Embryonic facial prominence (tissue), 1 donor: ENCODE data around the gene P2RY8.
"Not testable (repeated sequence)": the region's sequence is repeated elsewhere in the genome, so short reads cannot be mapped to it uniquely, and the experiment has no call there.

ENCODE experiments used
- DNase-seq: peaks from one replicate; pipeline ENCODE4 v3.0.0-alpha.2; 2016; ENCODE audit errors: extremely low spot score

P2RY8 gene

GRCh38 chrX:1444561-1445500, 92.2 kb downstream of the P2RY8 start:
- DNase-seq = no peak

GRCh38 chrX:1443496-1444075, 93.4 kb downstream of the P2RY8 start:
- no peak for DNase-seq

GRCh38 chrX:1442724-1443367, 94.1 kb downstream of the P2RY8 start:
- DNase-seq = no peak

- DNase-seq = no peak
These were observed 94.8 kb downstream of the P2RY8 start for GRCh38 chrX:1442016-1442665.

- DNase-seq = no peak
These were observed 96.5 kb downstream of the P2RY8 start for GRCh38 chrX:1440506-1440905.

- DNase-seq = no peak
These were observed 101.6 kb downstream of the P2RY8 start for GRCh38 chrX:1435241-1435895.

- DNase-seq = no peak
These were observed 102.1 kb downstream of the P2RY8 start for GRCh38 chrX:1434871-1435240.

GRCh38 chrX:1433646-1434357, 103.2 kb downstream of the P2RY8 start:
- DNase-seq = no peak

- DNase-seq = no peak
These were observed 106.5 kb downstream of the P2RY8 start for GRCh38 chrX:1430451-1430850.

- DNase-seq = no peak
These were observed 109.2 kb downstream of the P2RY8 start for GRCh38 chrX:1427756-1428155.

- not testable (repeated sequence) for DNase-seq
These were observed 110.7 kb downstream of the P2RY8 start for GRCh38 chrX:1426321-1426720.

- no peak for DNase-seq
These were observed 111.6 kb downstream of the P2RY8 start for GRCh38 chrX:1425381-1425780.

- DNase-seq = no peak
These were observed 112.7 kb downstream of the P2RY8 start for GRCh38 chrX:1424147-1424851.

GRCh38 chrX:1423215-1423614, 113.8 kb downstream of the P2RY8 start:
- no peak for DNase-seq

- no peak for DNase-seq
These were observed 114.9 kb downstream of the P2RY8 start for GRCh38 chrX:1422135-1422465.

GRCh38 chrX:1421433-1422134, 115.4 kb downstream of the P2RY8 start:
- DNase-seq = no peak

- DNase-seq = no peak
These were observed 116.6 kb downstream of the P2RY8 start for GRCh38 chrX:1420371-1420770.

GRCh38 chrX:1419545-1420355, 117.2 kb downstream of the P2RY8 start:
- no peak for DNase-seq

- no peak for DNase-seq
These were observed 118.0 kb downstream of the P2RY8 start for GRCh38 chrX:1418901-1419544.
